H1 (cell line): Measurements from ENCODE around the gene MALT1. TPM values are rescaled to one million over a fixed set of nuclear protein-coding genes. Genes with fewer than 3 reads are reported as not detected.

ENCODE experiments used
- CTCF ChIA-PET: fragments of 300-600 bp; sonication (Branson Sonifier 250); formaldehyde crosslinking; loops from one replicate; lab custom pipeline; 2021; ENCODE audit not compliant: partially characterized antibody; lab: Charles Lee
- POLR2A ChIA-PET: fragments of 300-600 bp; sonication (Branson Sonifier 250); formaldehyde crosslinking; loops from one replicate; lab custom pipeline; 2021; ENCODE audit warnings: inconsistent platforms; ENCODE audit not compliant: partially characterized antibody; lab: Charles Lee
- DNase-seq, 2 experiments: peaks; one replicate each; pipeline versions ENCODE4 v3.0.0 to v3.0.0-alpha.2; 2010 to 2022; ENCODE audit warnings: low spot score in 2 of 2, low read depth in 1 of 2, mixed read lengths in 1 of 2
- FAIRE-seq: peaks from 2 replicates; lab custom pipeline; 2011; peaks lifted over from hg19 to GRCh38; lab: Jason Lieb, UNC
- H2AFZ ChIP-seq: 2 replicates; pipeline ENCODE4 v1.8.1; 2012; ENCODE audit warnings: low read length, inconsistent platforms
- H2AK5ac ChIP-seq: 2 replicates; pipeline ENCODE4 v1.6.1; 2013; ENCODE audit warnings: low read depth, low read length
- H2BK120ac ChIP-seq: replicated peaks from 2 replicates; pipeline ENCODE3; 2013; ENCODE audit warnings: low read depth, low read length, inconsistent platforms
- H2BK12ac ChIP-seq: 2 replicates; pipeline ENCODE4 v1.6.1; 2013; ENCODE audit warnings: low read depth, low read length
- H2BK15ac ChIP-seq: 2 replicates; pipeline ENCODE4 v1.6.1; 2013; ENCODE audit warnings: low read length
- H2BK20ac ChIP-seq: 2 replicates; pipeline ENCODE4 v1.6.1; 2013; ENCODE audit warnings: low read length
- H2BK5ac ChIP-seq: 2 replicates; pipeline ENCODE4 v1.6.1; 2013; ENCODE audit warnings: low read depth, low read length
- H3K14ac ChIP-seq: 2 replicates; pipeline ENCODE4 v1.6.1; 2013; ENCODE audit warnings: inconsistent platforms; ENCODE audit not compliant: insufficient read length
- H3K18ac ChIP-seq: 2 replicates; pipeline ENCODE4 v1.6.1; 2013; ENCODE audit warnings: low read length; ENCODE audit errors: extremely low read depth
- H3K23ac ChIP-seq: 2 replicates; pipeline ENCODE4 v1.6.1; 2013; ENCODE audit warnings: inconsistent platforms; ENCODE audit not compliant: insufficient read length
- H3K23me2 ChIP-seq: 2 replicates; pipeline ENCODE4 v1.6.1; 2013; ENCODE audit warnings: low read depth, low read length
- H3K27ac ChIP-seq: 2 replicates; pipeline ENCODE4 v1.6.1; 2011; ENCODE audit warnings: low read depth, low read length, inconsistent platforms
- H3K27me3 ChIP-seq, 4 experiments: replicated peaks in 1 of 4; 1 replicate in 1 of 4; 2 replicates in 3 of 4; pipeline versions ENCODE4 v1.6.1 to v1.8.1; 2011 to 2013; ENCODE audit warnings: low read length in 3 of 4, mild to moderate bottlenecking in 3 of 4, inconsistent platforms in 2 of 4, mixed read lengths in 2 of 4, moderate library complexity in 1 of 4; ENCODE audit not compliant: control insufficient read depth in 3 of 4, insufficient read depth in 3 of 4; ENCODE audit errors: extremely low read depth in 1 of 4
- H3K36me3 ChIP-seq, 4 experiments: 2 replicates each; pipeline versions ENCODE4 v1.6.1 to v1.8.1; 2011 to 2013; ENCODE audit warnings: mild to moderate bottlenecking in 4 of 4, low read length in 3 of 4, moderate library complexity in 2 of 4, control low read depth in 1 of 4, inconsistent platforms in 1 of 4; ENCODE audit not compliant: insufficient read depth in 4 of 4, control insufficient read depth in 2 of 4
- H3K4ac ChIP-seq: replicated peaks from 2 replicates; pipeline ENCODE3; 2013; ENCODE audit warnings: low read length, low read depth, mixed read lengths, inconsistent platforms; ENCODE audit not compliant: insufficient read length
- H3K4me1 ChIP-seq, 4 experiments: replicated peaks in 1 of 4; 1 replicate in 1 of 4; 2 replicates in 3 of 4; pipeline versions ENCODE4 v1.6.1 to v1.8.1; 2011 to 2013; ENCODE audit warnings: low read length in 3 of 4, inconsistent platforms in 2 of 4, mixed read lengths in 1 of 4; ENCODE audit not compliant: insufficient read depth in 4 of 4, control insufficient read depth in 3 of 4
- H3K4me2 ChIP-seq, 2 experiments: 2 replicates each; pipeline versions ENCODE4 v1.6.1 to v1.8.1; 2011 to 2013; ENCODE audit warnings: low read depth in 2 of 2, low read length in 2 of 2, control low read depth in 1 of 2, inconsistent platforms in 1 of 2, mild to moderate bottlenecking in 1 of 2; ENCODE audit not compliant: insufficient read depth in 1 of 2
- H3K4me3 ChIP-seq, 4 experiments: fragments of 200-600, 300-600 bp in 1 of 4; sonication (generic), shearing (Covaris generic), sonication (Bioruptor Twin) in 1 of 4; 2 replicates each; pipeline versions ENCODE4 v1.5.1 to v1.8.1; 2011 to 2016; ENCODE audit warnings: low read length in 4 of 4, low read depth in 3 of 4, control low read depth in 2 of 4, inconsistent platforms in 2 of 4, mild to moderate bottlenecking in 2 of 4, mixed read lengths in 1 of 4, moderate library complexity in 1 of 4; ENCODE audit not compliant: insufficient read depth in 2 of 4; ENCODE audit errors: extremely low read depth in 1 of 4
- H3K56ac ChIP-seq: replicated peaks from 2 replicates; pipeline ENCODE3; 2013; ENCODE audit warnings: low read depth, mild to moderate bottlenecking, mixed read lengths, low read length, inconsistent platforms; ENCODE audit not compliant: insufficient read length
- H3K79me1 ChIP-seq: 2 replicates; pipeline ENCODE4 v1.6.1; 2013; ENCODE audit warnings: low read depth, low read length, control low read depth
- H3K79me2 ChIP-seq, 2 experiments: 2 replicates each; pipeline versions ENCODE4 v1.6.1 to v1.8.1; 2012 to 2013; ENCODE audit warnings: low read length in 2 of 2, mild to moderate bottlenecking in 2 of 2, inconsistent platforms in 1 of 2; ENCODE audit not compliant: insufficient read depth in 2 of 2, control insufficient read depth in 1 of 2
- H3K9ac ChIP-seq, 4 experiments: replicated peaks in 1 of 4; 1 replicate in 1 of 4; 2 replicates in 3 of 4; pipeline versions ENCODE4 v1.6.1 to v1.8.1; 2011 to 2013; ENCODE audit warnings: low read depth in 3 of 4, low read length in 3 of 4, control low read depth in 2 of 4, mild to moderate bottlenecking in 2 of 4, moderate library complexity in 2 of 4, inconsistent platforms in 1 of 4; ENCODE audit errors: extremely low read depth in 1 of 4
- H3K9me3 ChIP-seq, 2 experiments: 2 replicates each; pipeline versions ENCODE4 v1.6.1 to v1.8.1; 2012 to 2013; ENCODE audit warnings: mild to moderate bottlenecking in 2 of 2, moderate library complexity in 2 of 2, control low read depth in 1 of 2, inconsistent platforms in 1 of 2, low read depth in 1 of 2, low read length in 1 of 2, mixed read lengths in 1 of 2; ENCODE audit not compliant: insufficient read depth in 2 of 2
- H4K20me1 ChIP-seq, 2 experiments: replicated peaks in 1 of 2; 2 replicates each; pipeline versions ENCODE3 to v1.8.1; 2011 to 2013; ENCODE audit warnings: inconsistent platforms in 2 of 2, low read length in 2 of 2, mild to moderate bottlenecking in 1 of 2; ENCODE audit not compliant: insufficient read depth in 2 of 2, control insufficient read depth in 1 of 2
- H4K5ac ChIP-seq: 2 replicates; pipeline ENCODE4 v1.6.1; 2013; ENCODE audit warnings: low read length, low read depth, mixed read lengths, inconsistent platforms; ENCODE audit not compliant: insufficient read length
- H4K8ac ChIP-seq: 2 replicates; pipeline ENCODE4 v1.8.0; 2013; ENCODE audit warnings: mild to moderate bottlenecking, moderate library complexity, low read length, inconsistent platforms; ENCODE audit not compliant: insufficient read depth; ENCODE audit errors: extremely low read depth
- H4K91ac ChIP-seq: replicated peaks from 2 replicates; pipeline ENCODE3; 2013; ENCODE audit warnings: low read length, mixed read lengths, inconsistent platforms; ENCODE audit not compliant: insufficient read length
- CEBPB ChIP-seq: IDR thresholded peaks from 2 replicates; pipeline ENCODE4 v1.6.1; 2012; ENCODE audit warnings: low read depth, low read length
- SAP30 ChIP-seq: fragments of 300-600 bp; sonication (generic); IDR thresholded peaks from 2 replicates; pipeline ENCODE4 v1.7.1; 2012; ENCODE audit warnings: low read length, moderate library complexity, mild to moderate bottlenecking, inconsistent platforms; ENCODE audit not compliant: insufficient read depth, insufficient replicate concordance
- WGBS, 2 experiments: shearing (Covaris generic) in 1 of 2; methylation state at CpG; one replicate each; pipeline versions ENCODE4 v1.1.6 to v1.1.7; 2013 to 2015; ENCODE audit warnings: low lambda C conversion rate in 2 of 2, mixed read lengths in 2 of 2, inconsistent platforms in 1 of 2, low coverage in 1 of 2, missing lambda C conversion rate in 1 of 2; ENCODE audit not compliant: insufficient replicate concordance in 2 of 2, insufficient coverage in 1 of 2, insufficient read length in 1 of 2; ENCODE audit errors: extremely low coverage in 1 of 2, missing lambda C conversion rate in 1 of 2; 5-methylcytosine and 5-hydroxymethylcytosine counted together
- polyA plus RNA-seq, 7 experiments: library from polyadenylated mRNA; depleted of rRNA in 3 of 7; stranded (reverse) in 5 of 7; unstranded in 2 of 7; fragments of >200 nt in 5 of 7; fragments of 200-250 nt in 2 of 7; gene quantifications; 1 replicate in 5 of 7; 2 replicates in 1 of 7; 4 replicates in 1 of 7; pipeline versions ENCODE4 v1.2.1 to v1.2.3, GENCODE V29; 2011 to 2013; ENCODE audit warnings: missing spikeins in 2 of 7, mixed read lengths in 2 of 7
- total RNA-seq: library from RNA; stranded (reverse); fragmentation: NEBNext Ultra II Directional; extraction: Animal tissue kit (Norgen Biotek cat#: 25700); gene quantifications from 2 replicates; pipeline ENCODE4 v1.2.1, GENCODE V29; 2021

The MALT1 gene
- total and polyA plus RNA-seq, 2 of the 8 experiments (the other 6 are each of a cell fraction or from before 2014, with no cell fraction given) = 10.7 to 25.9 TPM

DNA sequence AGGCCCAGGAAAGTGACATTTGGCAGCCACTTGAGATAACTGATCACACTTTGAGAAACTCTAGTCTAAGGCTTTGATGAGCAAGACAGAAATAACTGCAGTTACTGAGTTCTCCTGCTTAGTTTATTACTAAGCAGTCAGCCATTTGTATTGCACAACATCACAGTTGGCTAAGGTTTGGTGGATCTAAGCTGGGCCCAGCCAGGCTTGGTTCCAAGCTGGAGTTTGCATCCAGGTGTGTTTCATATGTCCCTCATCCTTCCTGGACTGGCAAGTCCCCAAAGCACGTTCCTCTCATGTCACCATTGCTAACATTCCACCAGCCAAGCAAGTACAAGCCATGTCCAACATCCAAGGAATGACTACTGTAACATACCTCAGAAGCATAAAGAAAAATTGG is 122.1 kb downstream of the MALT1 start:
- POLR2A ChIA-PET = interaction anchor here (1.2 to 5.8 kb wide), 3 partner anchors 14 to 277 kb away, joined by 3 to 32 read pairs (median 4); partner anchors contain the start of gene ZNF532
- Histone ChIP-seq H4K5ac (no peak overlapping the region), H3K4ac (no peak overlapping the region), H4K8ac (no peak overlapping the region), H3K27me3 (no peaks in the 10 kb centered on the region), H3K4me2 (no peak overlapping the region), H3K27ac (no peak overlapping the region), H2AK5ac (no peak overlapping the region), H3K14ac (no peak overlapping the region), H2BK5ac (no peak overlapping the region), H4K91ac (no peak overlapping the region), H3K18ac (no peak overlapping the region), H3K23ac (no peak overlapping the region), H3K9ac (no peak overlapping the region), H4K20me1 (no peaks in the 10 kb centered on the region), H2BK15ac (no peak overlapping the region), H2BK12ac (no peak overlapping the region), H2BK20ac (no peak overlapping the region), H3K9me3 (no peaks in the 10 kb centered on the region), H3K4me3 (no peak overlapping the region), H3K4me1 (peaks cover 0 to 4% (median 2%) of the 10 kb centered on the region in 4 experiments; a peak in 5 of 7 replicates), H2BK120ac (peak overlapping the region; percentile 25), H3K36me3 (no peaks in the 10 kb centered on the region), H3K79me2 (no peaks in the 10 kb centered on the region), H3K79me1 (no peaks in the 10 kb centered on the region), H2AFZ (no peak overlapping the region), H3K23me2 (no peaks in the 10 kb centered on the region), H3K56ac (no peak overlapping the region)
- no peak for FAIRE-seq
- TF ChIP-seq CEBPB (peak; percentile 60; the same call in 1 of the 2 replicates), SAP30 (no peak)
- 95% methylated on average over 1 of the region's 1 CpG; no CpG with 5 or more reads in 1 of the 2 experiments for WGBS, 2 experiments
- no peak for DNase-seq
- CTCF ChIA-PET = interaction anchor here (0.8 to 1.1 kb wide), 2 partner anchors 9 to 85 kb away, joined by 3 read pairs; no protein-coding TSS in a partner anchor
